Prostate gland (tissue), 2 donors: ENCODE measurements around the gene CDH24.

ENCODE experiments used
- POLR2A ChIP-seq: fragments of 450-650 bp; IDR thresholded peaks from one replicate; pipeline ENCODE4 v1.6.1; 2016; ENCODE audit warnings: antibody characterized with exemption, mild to moderate bottlenecking
- TF ChIP-seq, protein P1 (sequence below), 4 experiments: fragments of 200-600 bp in 2 of 4; fragments of 450-650 bp in 2 of 4; sonication (generic) in 2 of 4; IDR thresholded peaks; 1 replicate in 3 of 4; 2 replicates in 1 of 4; pipeline ENCODE4 v1.5.1; 2016 to 2019; ENCODE audit warnings: antibody characterized with exemption in 4 of 4, mild to moderate bottlenecking in 2 of 4, moderate library complexity in 2 of 4

GRCh38 chr14:23069413-23069806 is 12.1 kb upstream of the CDH24 start:
- no peak for TF ChIP-seq POLR2A
- TF ChIP-seq, protein P1, sequence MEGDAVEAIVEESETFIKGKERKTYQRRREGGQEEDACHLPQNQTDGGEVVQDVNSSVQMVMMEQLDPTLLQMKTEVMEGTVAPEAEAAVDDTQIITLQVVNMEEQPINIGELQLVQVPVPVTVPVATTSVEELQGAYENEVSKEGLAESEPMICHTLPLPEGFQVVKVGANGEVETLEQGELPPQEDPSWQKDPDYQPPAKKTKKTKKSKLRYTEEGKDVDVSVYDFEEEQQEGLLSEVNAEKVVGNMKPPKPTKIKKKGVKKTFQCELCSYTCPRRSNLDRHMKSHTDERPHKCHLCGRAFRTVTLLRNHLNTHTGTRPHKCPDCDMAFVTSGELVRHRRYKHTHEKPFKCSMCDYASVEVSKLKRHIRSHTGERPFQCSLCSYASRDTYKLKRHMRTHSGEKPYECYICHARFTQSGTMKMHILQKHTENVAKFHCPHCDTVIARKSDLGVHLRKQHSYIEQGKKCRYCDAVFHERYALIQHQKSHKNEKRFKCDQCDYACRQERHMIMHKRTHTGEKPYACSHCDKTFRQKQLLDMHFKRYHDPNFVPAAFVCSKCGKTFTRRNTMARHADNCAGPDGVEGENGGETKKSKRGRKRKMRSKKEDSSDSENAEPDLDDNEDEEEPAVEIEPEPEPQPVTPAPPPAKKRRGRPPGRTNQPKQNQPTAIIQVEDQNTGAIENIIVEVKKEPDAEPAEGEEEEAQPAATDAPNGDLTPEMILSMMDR (IDR thresholded peaks at IDR 0.05) = no peak
